Type B pancreatic cell (in vitro differentiated cells): Measurements from ENCODE around the gene SNX8. TPM values are rescaled to one million over a fixed set of nuclear protein-coding genes. Genes with fewer than 3 reads are reported as not detected.

Experiments used
- DNase-seq: peaks from one replicate; pipeline ENCODE4 v3.0.0; 2021; ENCODE audit warnings: mixed read lengths; ENCODE audit not compliant: unreplicated experiment; ENCODE audit errors: extremely low spot score
- H3K27ac Mint-ChIP-seq: 2 replicates; pipeline ENCODE4 v1.8.0; 2021; ENCODE audit warnings: mild to moderate bottlenecking, mixed read lengths
- H3K27me3 Mint-ChIP-seq: 2 replicates; pipeline ENCODE4 v1.8.0; 2021; ENCODE audit warnings: mixed read lengths
- H3K36me3 Mint-ChIP-seq: 2 replicates; pipeline ENCODE4 v1.8.0; 2021; ENCODE audit warnings: mixed read lengths
- H3K4me1 Mint-ChIP-seq: one replicate; pipeline ENCODE4 v1.8.0; 2021; ENCODE audit warnings: mixed read lengths; ENCODE audit not compliant: unreplicated experiment
- H3K4me3 Mint-ChIP-seq: 2 replicates; pipeline ENCODE4 v1.8.0; 2021; ENCODE audit warnings: mild to moderate bottlenecking, mixed read lengths
- H3K9me3 Mint-ChIP-seq: 2 replicates; pipeline ENCODE4 v1.8.0; 2021; ENCODE audit warnings: mixed read lengths
- CTCF ChIP-seq: fragments of 200-600 bp; sonication (generic); conservative IDR thresholded peaks from 2 replicates; pipeline ENCODE4 v1.5.0; 2021; ENCODE audit warnings: antibody characterized with exemption, mild to moderate bottlenecking
- total RNA-seq: library from RNA; stranded (reverse); gene quantifications from 2 replicates; pipeline ENCODE4 v1.2.1, GENCODE V29; 2021; ENCODE audit warnings: low replicate concordance

The SNX8 gene
- total RNA-seq, 1 donor from 2014 or later = 29.1 TPM

GRCh38 chr7:2213551-2214215 is 100.6 kb downstream of the SNX8 start:
- no peak for TF ChIP-seq CTCF
- Mint-ChIP-seq H3K4me3 (no peak overlapping the region), H3K27me3 (no peaks in the 10 kb centered on the region), H3K36me3 (peaks cover 30% of the 10 kb centered on the region), H3K27ac (no peak overlapping the region), H3K9me3 (no peaks in the 10 kb centered on the region), H3K4me1 (no peaks in the 10 kb centered on the region)
- no peak for DNase-seq

DNA sequence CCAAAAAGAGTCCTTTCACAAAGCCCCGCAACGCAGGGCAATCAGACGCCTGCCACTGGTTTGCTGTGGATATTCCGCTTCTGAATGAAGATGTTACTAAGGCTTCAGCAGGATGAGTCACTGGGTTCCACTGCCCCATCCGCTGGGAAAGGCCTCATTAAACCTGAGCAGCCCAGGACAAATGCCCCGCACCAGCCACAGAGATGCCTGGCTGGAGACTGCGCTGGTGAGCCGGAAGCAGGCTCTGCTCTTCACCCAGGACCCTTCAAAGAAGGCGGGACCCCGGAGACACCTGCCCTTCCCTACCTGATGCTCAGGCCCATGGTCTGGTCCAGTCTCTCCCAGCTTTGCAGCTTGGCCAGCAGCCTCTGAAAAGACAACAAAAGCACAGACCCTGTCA is 101.3 kb downstream of the SNX8 start:
- Mint-ChIP-seq H3K4me3 (no peak overlapping the region), H3K36me3 (peaks cover 35% of the 10 kb centered on the region), H3K27ac (no peak overlapping the region), H3K27me3 (no peaks in the 10 kb centered on the region), H3K9me3 (no peaks in the 10 kb centered on the region), H3K4me1 (no peaks in the 10 kb centered on the region)
- no peak for TF ChIP-seq CTCF
- no peak for DNase-seq

DNA sequence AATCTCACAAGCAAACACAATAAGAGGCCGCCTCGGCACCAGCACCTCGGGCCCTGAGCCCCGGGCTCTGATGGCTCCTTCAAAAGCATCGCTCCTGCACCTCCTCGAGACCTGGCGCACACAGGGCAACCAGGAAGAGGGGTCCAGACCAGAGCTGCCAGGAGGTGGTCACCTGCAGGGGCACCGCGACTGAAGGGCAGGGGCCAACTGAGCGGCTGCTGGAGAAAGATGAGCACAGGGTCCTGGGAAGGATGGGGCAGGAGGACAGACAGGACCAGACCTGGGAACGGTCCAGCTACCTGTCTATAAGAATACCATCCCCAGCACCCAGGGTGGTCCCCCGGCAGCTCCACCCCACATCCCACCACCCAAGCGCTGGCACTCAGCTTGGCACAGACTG is 102.3 kb downstream of the SNX8 start:
- H3K4me1 Mint-ChIP-seq = no peaks in the 10 kb centered on the region
- H3K27ac Mint-ChIP-seq = no peak overlapping the region
- TF ChIP-seq CTCF = no peak
- H3K4me3 Mint-ChIP-seq = no peak overlapping the region
- H3K36me3 Mint-ChIP-seq = peaks cover 43% of the 10 kb centered on the region
- no peaks in the 10 kb centered on the region for H3K9me3 Mint-ChIP-seq
- DNase-seq = no peak
- no peaks in the 10 kb centered on the region for H3K27me3 Mint-ChIP-seq

- no peaks in the 10 kb centered on the region for H3K9me3 Mint-ChIP-seq
- H3K27me3 Mint-ChIP-seq = no peaks in the 10 kb centered on the region
- no peaks in the 10 kb centered on the region for H3K4me1 Mint-ChIP-seq
- no peak overlapping the region for H3K27ac Mint-ChIP-seq
- DNase-seq = no peak
- H3K36me3 Mint-ChIP-seq = peaks cover 41% of the 10 kb centered on the region
- no peak overlapping the region for H3K4me3 Mint-ChIP-seq
- TF ChIP-seq CTCF = no peak
Observed at GRCh38 chr7:2211259-2211880, 102.9 kb downstream of the SNX8 start.

DNA sequence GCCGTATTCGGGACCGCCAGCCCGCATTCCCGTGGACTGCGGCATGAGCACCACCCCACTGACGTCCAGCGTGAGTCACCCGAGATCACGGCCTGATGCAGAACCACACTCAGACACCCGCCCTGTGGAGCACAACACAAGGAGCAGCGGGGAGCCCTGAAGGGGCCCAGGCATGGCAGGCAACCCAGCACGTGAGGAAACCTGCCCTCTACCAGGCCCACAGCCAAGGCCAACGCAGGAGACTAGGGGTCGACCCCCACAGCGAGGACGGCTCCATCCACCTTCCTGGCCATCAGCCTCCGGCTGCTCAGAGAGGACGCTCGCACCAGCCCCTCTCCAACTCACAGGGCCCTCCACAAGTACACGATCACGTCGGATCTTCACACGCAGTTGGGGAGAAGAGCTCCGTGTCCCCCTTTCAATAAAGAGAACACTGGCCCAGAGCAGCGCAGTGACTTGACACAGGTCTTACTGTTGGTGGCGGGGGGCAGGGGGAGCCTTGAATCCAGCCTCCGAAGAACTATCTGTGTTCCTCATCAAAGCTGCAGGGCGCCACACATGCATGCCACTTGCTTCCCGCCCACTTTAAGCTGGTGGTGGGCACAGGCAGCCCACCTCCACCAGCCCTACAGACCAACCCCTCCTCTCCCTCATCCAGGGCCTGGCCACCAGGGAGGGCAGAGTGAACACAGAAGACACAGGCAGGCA is 103.5 kb downstream of the SNX8 start:
- TF ChIP-seq CTCF = no peak
- no peak overlapping the region for H3K27ac Mint-ChIP-seq
- H3K4me1 Mint-ChIP-seq = no peaks in the 10 kb centered on the region
- no peaks in the 10 kb centered on the region for H3K9me3 Mint-ChIP-seq
- H3K4me3 Mint-ChIP-seq = no peak overlapping the region
- no peak for DNase-seq
- H3K27me3 Mint-ChIP-seq = no peaks in the 10 kb centered on the region
- peaks cover 35% of the 10 kb centered on the region for H3K36me3 Mint-ChIP-seq
